ENCODE results near the gene WRAP73. TPM values are rescaled to one million over a fixed set of nuclear protein-coding genes. Genes with fewer than 3 reads are reported as not detected.

Gene WRAP73
- polyA plus RNA-seq, 4 donors = 16.2 to 36.9 (median 29.3) TPM

- Histone ChIP-seq H3K9me3 (ENCODE audit: control insufficient read depth in 2 of 2, insufficient read depth in 1 of 2, low read depth in 1 of 2, low read length in 1 of 2) (no peaks in the 10 kb centered on the region), H3K4me3 (ENCODE audit: low read depth in 1 of 3, low read length in 3 of 3) (no peak overlapping the region), H3K36me3 (ENCODE audit: control insufficient read depth in 3 of 3, insufficient read depth in 2 of 3, low read depth in 1 of 3, low read length in 3 of 3) (peaks cover 8 to 92% (median 25%) of the 10 kb centered on the region in 3 donors), H3K27ac (ENCODE audit: low read depth in 1 of 3, low read length in 2 of 3) (no peak overlapping the region), H3K4me1 (ENCODE audit: control insufficient read depth in 3 of 3, insufficient read depth in 2 of 3, low read depth in 1 of 3, low read length in 2 of 3) (no peaks in the 10 kb centered on the region), H3K27me3 (ENCODE audit: control insufficient read depth in 3 of 3, insufficient read depth in 3 of 3, low read length in 3 of 3) (no peaks in the 10 kb centered on the region)
- no peak for DNase-seq
- FAIRE-seq = no peak
- WGBS, 3 donors = 96 to 98% (median 97%) methylated on average over 14 of the region's 14 CpGs
Observed at GRCh38 chr1:3636080-3636479, 13.8 kb downstream of the WRAP73 start.

GRCh38 chr1:3634059-3634800, 15.7 kb downstream of the WRAP73 start:
- FAIRE-seq (no peak), DNase-seq (no peak)
- no peaks in the 10 kb centered on the region for H3K4me1 ChIP-seq (ENCODE audit: control insufficient read depth in 3 of 3, insufficient read depth in 2 of 3, low read depth in 1 of 3, low read length in 2 of 3)
- no peak overlapping the region for H3K4me3 ChIP-seq (ENCODE audit: low read depth in 1 of 3, low read length in 3 of 3)
- H3K27ac ChIP-seq (ENCODE audit: low read depth in 1 of 3, low read length in 2 of 3) = no peak overlapping the region
- WGBS, 3 donors = 92 to 95% (median 94%) methylated on average over 22 of the region's 22 CpGs
- peaks cover 10 to 95% (median 30%) of the 10 kb centered on the region in 3 donors for H3K36me3 ChIP-seq (ENCODE audit: control insufficient read depth in 3 of 3, insufficient read depth in 2 of 3, low read depth in 1 of 3, low read length in 3 of 3)
- H3K27me3 ChIP-seq (ENCODE audit: control insufficient read depth in 3 of 3, insufficient read depth in 3 of 3, low read length in 3 of 3) = no peaks in the 10 kb centered on the region
- no peaks in the 10 kb centered on the region for H3K9me3 ChIP-seq (ENCODE audit: control insufficient read depth in 2 of 2, insufficient read depth in 1 of 2, low read depth in 1 of 2, low read length in 1 of 2)

- peaks cover 15 to 95% (median 33%) of the 10 kb centered on the region in 3 donors for H3K36me3 ChIP-seq (ENCODE audit: control insufficient read depth in 3 of 3, insufficient read depth in 2 of 3, low read depth in 1 of 3, low read length in 3 of 3)
- no peak for FAIRE-seq
Observed at GRCh38 chr1:3633344-3634058, 16.4 kb downstream of the WRAP73 start.

GRCh38 chr1:3632716-3633343, 17.1 kb downstream of the WRAP73 start:
- Histone ChIP-seq H3K27ac (ENCODE audit: low read depth in 1 of 3, low read length in 2 of 3) (no peak overlapping the region), H3K36me3 (ENCODE audit: control insufficient read depth in 3 of 3, insufficient read depth in 2 of 3, low read depth in 1 of 3, low read length in 3 of 3) (peaks cover 13 to 97% (median 36%) of the 10 kb centered on the region in 3 donors), H3K9me3 (ENCODE audit: control insufficient read depth in 2 of 2, insufficient read depth in 1 of 2, low read depth in 1 of 2, low read length in 1 of 2) (no peaks in the 10 kb centered on the region), H3K27me3 (ENCODE audit: control insufficient read depth in 3 of 3, insufficient read depth in 3 of 3, low read length in 3 of 3) (no peaks in the 10 kb centered on the region), H3K4me3 (ENCODE audit: low read depth in 1 of 3, low read length in 3 of 3) (no peak overlapping the region), H3K4me1 (ENCODE audit: control insufficient read depth in 3 of 3, insufficient read depth in 2 of 3, low read depth in 1 of 3, low read length in 2 of 3) (no peaks in the 10 kb centered on the region)
- 95 to 96% (median 95%) methylated on average over 26 of the region's 26 CpGs for WGBS, 3 donors
- DNase-seq (no peak), FAIRE-seq (no peak)

More at GRCh38 chr1:3633344-3634058, 16.4 kb downstream of the WRAP73 start:
- Histone ChIP-seq H3K4me1 (ENCODE audit: control insufficient read depth in 3 of 3, insufficient read depth in 2 of 3, low read depth in 1 of 3, low read length in 2 of 3) (no peaks in the 10 kb centered on the region), H3K27ac (ENCODE audit: low read depth in 1 of 3, low read length in 2 of 3) (no peak overlapping the region), H3K27me3 (ENCODE audit: control insufficient read depth in 3 of 3, insufficient read depth in 3 of 3, low read length in 3 of 3) (no peaks in the 10 kb centered on the region), H3K4me3 (ENCODE audit: low read depth in 1 of 3, low read length in 3 of 3) (no peak overlapping the region), H3K9me3 (ENCODE audit: control insufficient read depth in 2 of 2, insufficient read depth in 1 of 2, low read depth in 1 of 2, low read length in 1 of 2) (no peaks in the 10 kb centered on the region)
- 92 to 94% (median 94%) methylated on average over 27 to 28 of the region's 28 CpGs for WGBS, 3 donors
- no peak for DNase-seq

- no peak overlapping the region for H3K4me3 ChIP-seq (ENCODE audit: low read depth in 1 of 3, low read length in 3 of 3)
- DNase-seq (no peak), FAIRE-seq (no peak)
- H3K4me1 ChIP-seq (ENCODE audit: control insufficient read depth in 3 of 3, insufficient read depth in 2 of 3, low read depth in 1 of 3, low read length in 2 of 3) = no peaks in the 10 kb centered on the region
- H3K36me3 ChIP-seq (ENCODE audit: control insufficient read depth in 3 of 3, insufficient read depth in 2 of 3, low read depth in 1 of 3, low read length in 3 of 3) = peaks cover 13 to 98% (median 41%) of the 10 kb centered on the region in 3 donors
- 93 to 95% (median 95%) methylated on average over 16 to 17 of the region's 17 CpGs for WGBS, 3 donors
- no peaks in the 10 kb centered on the region for H3K9me3 ChIP-seq (ENCODE audit: control insufficient read depth in 2 of 2, insufficient read depth in 1 of 2, low read depth in 1 of 2, low read length in 1 of 2)
- no peaks in the 10 kb centered on the region for H3K27me3 ChIP-seq (ENCODE audit: control insufficient read depth in 3 of 3, insufficient read depth in 3 of 3, low read length in 3 of 3)
- no peak overlapping the region for H3K27ac ChIP-seq (ENCODE audit: low read depth in 1 of 3, low read length in 2 of 3)
Observed at GRCh38 chr1:3632298-3632697, 17.6 kb downstream of the WRAP73 start.

- FAIRE-seq (no peak), DNase-seq (no peak)
- H3K27ac ChIP-seq (ENCODE audit: low read depth in 1 of 3, low read length in 2 of 3) = no peak overlapping the region
- no peak overlapping the region for H3K4me3 ChIP-seq (ENCODE audit: low read depth in 1 of 3, low read length in 3 of 3)
- H3K27me3 ChIP-seq (ENCODE audit: control insufficient read depth in 3 of 3, insufficient read depth in 3 of 3, low read length in 3 of 3) = no peaks in the 10 kb centered on the region
- WGBS, 3 donors = 89 to 92% (median 90%) methylated on average over 36 of the region's 36 CpGs
- no peaks in the 10 kb centered on the region for H3K9me3 ChIP-seq (ENCODE audit: control insufficient read depth in 2 of 2, insufficient read depth in 1 of 2, low read depth in 1 of 2, low read length in 1 of 2)
- no peaks in the 10 kb centered on the region for H3K4me1 ChIP-seq (ENCODE audit: control insufficient read depth in 3 of 3, insufficient read depth in 2 of 3, low read depth in 1 of 3, low read length in 2 of 3)
- H3K36me3 ChIP-seq (ENCODE audit: control insufficient read depth in 3 of 3, insufficient read depth in 2 of 3, low read depth in 1 of 3, low read length in 3 of 3) = peaks cover 13 to 98% (median 36%) of the 10 kb centered on the region in 3 donors
Observed at GRCh38 chr1:3631320-3632260, 18.3 kb downstream of the WRAP73 start.

GRCh38 chr1:3630914-3631313, 19.0 kb downstream of the WRAP73 start:
- Histone ChIP-seq H3K9me3 (ENCODE audit: control insufficient read depth in 2 of 2, insufficient read depth in 1 of 2, low read depth in 1 of 2, low read length in 1 of 2) (no peaks in the 10 kb centered on the region), H3K27ac (ENCODE audit: low read depth in 1 of 3, low read length in 2 of 3) (no peak overlapping the region), H3K27me3 (ENCODE audit: control insufficient read depth in 3 of 3, insufficient read depth in 3 of 3, low read length in 3 of 3) (no peaks in the 10 kb centered on the region), H3K4me1 (ENCODE audit: control insufficient read depth in 3 of 3, insufficient read depth in 2 of 3, low read depth in 1 of 3, low read length in 2 of 3) (peaks cover 0 to 4% (median 0%) of the 10 kb centered on the region in 3 donors), H3K36me3 (ENCODE audit: control insufficient read depth in 3 of 3, insufficient read depth in 2 of 3, low read depth in 1 of 3, low read length in 3 of 3) (peaks cover 13 to 93% (median 33%) of the 10 kb centered on the region in 3 donors), H3K4me3 (ENCODE audit: low read depth in 1 of 3, low read length in 3 of 3) (no peak overlapping the region)
- 81 to 84% (median 82%) methylated on average over 9 of the region's 9 CpGs for WGBS, 3 donors
- DNase-seq (no peak), FAIRE-seq (no peak)
